Measurements from ENCODE around the gene MEGF11.

MEGF11 gene

GRCh38 chr15:66115568-66116206 lies 137.9 kb downstream of the MEGF11 start:
- no peak for DNase-seq (ENCODE audit: low read depth in 3 of 3)

- DNase-seq (ENCODE audit: low read depth in 3 of 3): no peak
Measured at GRCh38 chr15:66114863-66115425, 138.6 kb downstream of the MEGF11 start.

- no peak for DNase-seq (ENCODE audit: low read depth in 3 of 3)
Measured at GRCh38 chr15:66112388-66112787, 141.2 kb downstream of the MEGF11 start.

- DNase-seq (ENCODE audit: low read depth in 3 of 3): no peak
Measured at GRCh38 chr15:66111363-66111762, 142.2 kb downstream of the MEGF11 start.

GRCh38 chr15:66110864-66111263 lies 142.7 kb downstream of the MEGF11 start:
- no peak for DNase-seq (ENCODE audit: low read depth in 3 of 3)

GRCh38 chr15:66109826-66110225 lies 143.7 kb downstream of the MEGF11 start:
- DNase-seq (ENCODE audit: low read depth in 3 of 3): no peak

- DNase-seq (ENCODE audit: low read depth in 3 of 3): no peak
Measured at GRCh38 chr15:66108483-66109265, 144.9 kb downstream of the MEGF11 start.

GRCh38 chr15:66107070-66107469 lies 146.5 kb downstream of the MEGF11 start:
- no peak for DNase-seq (ENCODE audit: low read depth in 3 of 3)

GRCh38 chr15:66105286-66106265 lies 148.0 kb downstream of the MEGF11 start:
- DNase-seq (ENCODE audit: low read depth in 3 of 3): no peak

- DNase-seq (ENCODE audit: low read depth in 3 of 3): no peak
Measured at GRCh38 chr15:66103293-66103590, 150.3 kb downstream of the MEGF11 start.

- DNase-seq (ENCODE audit: low read depth in 3 of 3): no peak
Measured at GRCh38 chr15:66102563-66103292, 150.8 kb downstream of the MEGF11 start.

GRCh38 chr15:66101715-66102395 lies 151.7 kb downstream of the MEGF11 start:
- DNase-seq (ENCODE audit: low read depth in 3 of 3): no peak

GRCh38 chr15:66100761-66101160 lies 152.8 kb downstream of the MEGF11 start:
- DNase-seq (ENCODE audit: low read depth in 3 of 3): no peak

- DNase-seq (ENCODE audit: low read depth in 3 of 3): no peak
Measured at GRCh38 chr15:66099950-66100671, 153.4 kb downstream of the MEGF11 start.

- DNase-seq (ENCODE audit: low read depth in 3 of 3): no peak
Measured at GRCh38 chr15:66098022-66098363, 155.6 kb downstream of the MEGF11 start.

GRCh38 chr15:66097151-66098021 lies 156.2 kb downstream of the MEGF11 start:
- DNase-seq (ENCODE audit: low read depth in 3 of 3): no peak

- DNase-seq (ENCODE audit: low read depth in 3 of 3): no peak
Measured at GRCh38 chr15:66096688-66097058, 156.9 kb downstream of the MEGF11 start.

GRCh38 chr15:66095871-66096687 lies 157.5 kb downstream of the MEGF11 start:
- DNase-seq (ENCODE audit: low read depth in 3 of 3): no peak
